ENCODE measurements around the gene CLNK. TPM values are rescaled to one million over a fixed set of nuclear protein-coding genes. Genes with fewer than 3 reads are reported as not detected.

CLNK gene
- total and polyA plus RNA-seq, 10 donors = 0.39 to 2.8 (median 1.3) TPM

- TF ChIP-seq POLR2A (IDR thresholded peaks at IDR 0.05) (no peak), POLR2AphosphoS5 (IDR thresholded peaks at IDR 0.05) (no peak)
- TF ChIP-seq, protein P1, sequence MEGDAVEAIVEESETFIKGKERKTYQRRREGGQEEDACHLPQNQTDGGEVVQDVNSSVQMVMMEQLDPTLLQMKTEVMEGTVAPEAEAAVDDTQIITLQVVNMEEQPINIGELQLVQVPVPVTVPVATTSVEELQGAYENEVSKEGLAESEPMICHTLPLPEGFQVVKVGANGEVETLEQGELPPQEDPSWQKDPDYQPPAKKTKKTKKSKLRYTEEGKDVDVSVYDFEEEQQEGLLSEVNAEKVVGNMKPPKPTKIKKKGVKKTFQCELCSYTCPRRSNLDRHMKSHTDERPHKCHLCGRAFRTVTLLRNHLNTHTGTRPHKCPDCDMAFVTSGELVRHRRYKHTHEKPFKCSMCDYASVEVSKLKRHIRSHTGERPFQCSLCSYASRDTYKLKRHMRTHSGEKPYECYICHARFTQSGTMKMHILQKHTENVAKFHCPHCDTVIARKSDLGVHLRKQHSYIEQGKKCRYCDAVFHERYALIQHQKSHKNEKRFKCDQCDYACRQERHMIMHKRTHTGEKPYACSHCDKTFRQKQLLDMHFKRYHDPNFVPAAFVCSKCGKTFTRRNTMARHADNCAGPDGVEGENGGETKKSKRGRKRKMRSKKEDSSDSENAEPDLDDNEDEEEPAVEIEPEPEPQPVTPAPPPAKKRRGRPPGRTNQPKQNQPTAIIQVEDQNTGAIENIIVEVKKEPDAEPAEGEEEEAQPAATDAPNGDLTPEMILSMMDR (IDR thresholded peaks at IDR 0.05 in 8 of 11, conservative IDR thresholded peaks at IDR 0.05 in 3 of 11) = no peak
- peaks cover 0 to 17% (median 6%) of the 10 kb centered on the region in 6 donors for H3K4me1 ChIP-seq
- WGBS, 5 donors = 72 to 88% (median 82%) methylated on average over 3 of the region's 3 CpGs
- no peak for DNase-seq
- no peak overlapping the region for H3K27ac ChIP-seq
- no peaks in the 10 kb centered on the region for H3K36me3 ChIP-seq
- H3K9me3 ChIP-seq = no peaks in the 10 kb centered on the region
- intact Hi-C loops (cut with DNase I; ENCODE audit: low total_unique reads) = no loop called here
- no peaks in the 10 kb centered on the region for H3K27me3 ChIP-seq (replicated peaks in 1 of 7)
- H3K4me3 ChIP-seq = no peak overlapping the region
Measured at GRCh38 chr4:10731690-10732089, 47.1 kb upstream of the CLNK start.

DNA sequence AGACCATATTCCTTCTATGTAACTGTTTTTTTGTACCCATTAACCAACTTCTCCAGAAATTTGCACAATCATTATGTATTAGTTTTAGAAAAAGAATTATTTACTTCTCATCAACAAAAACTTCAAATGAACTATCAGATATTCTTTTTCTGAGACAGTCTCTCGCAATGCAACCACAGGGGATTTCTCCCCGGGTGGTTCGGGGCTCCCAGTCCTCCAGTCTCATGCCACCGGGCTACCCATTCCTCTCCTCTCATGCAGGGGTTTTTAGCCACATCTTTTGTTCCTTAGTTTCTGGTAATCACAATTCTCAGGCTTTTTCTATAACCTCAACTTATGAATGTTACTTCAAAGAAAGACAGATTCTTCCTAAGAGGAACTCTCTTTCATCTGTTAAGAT, 46.6 kb upstream of the CLNK start:
- Histone ChIP-seq H3K9me3 (no peaks in the 10 kb centered on the region), H3K27me3 (replicated peaks in 1 of 7) (no peaks in the 10 kb centered on the region), H3K36me3 (no peaks in the 10 kb centered on the region), H3K4me1 (peaks cover 0 to 17% (median 6%) of the 10 kb centered on the region in 6 donors), H3K4me3 (no peak overlapping the region), H3K27ac (no peak overlapping the region)
- TF ChIP-seq POLR2A (IDR thresholded peaks at IDR 0.05) = no peak
- no peak for DNase-seq
- WGBS, 5 donors = 57 to 77% (median 67%) methylated on average over 4 of the region's 4 CpGs
- intact Hi-C loops (cut with DNase I; ENCODE audit: low total_unique reads) = no loop called here

DNA sequence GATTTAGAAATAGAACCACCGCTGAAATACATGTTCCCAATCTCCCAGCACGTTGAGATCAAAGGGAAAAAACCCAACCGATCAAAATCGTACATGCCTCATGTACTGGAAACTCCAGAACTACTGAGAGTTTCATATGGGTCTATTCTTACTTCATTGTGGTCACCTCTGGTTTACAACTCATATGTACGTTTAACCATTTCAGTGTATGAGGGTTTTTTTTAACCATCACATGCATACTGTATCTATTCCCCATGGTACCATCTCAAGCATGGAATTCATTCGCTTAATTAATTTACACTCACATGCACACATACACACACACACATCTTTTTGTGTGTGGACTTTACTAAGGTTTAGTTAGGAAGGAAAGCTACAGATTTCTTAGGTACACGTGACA, 46.0 kb upstream of the CLNK start:
- WGBS, 5 donors = 71 to 86% (median 76%) methylated on average over 7 of the region's 7 CpGs
- TF ChIP-seq POLR2AphosphoS5 (IDR thresholded peaks at IDR 0.05) = no peak
- intact Hi-C loops (cut with DNase I; ENCODE audit: low total_unique reads) = no loop called here

GRCh38 chr4:10730019-10730418, 45.5 kb upstream of the CLNK start:
- no peak for DNase-seq
- TF ChIP-seq, protein P1 (IDR thresholded peaks at IDR 0.05 in 8 of 11, conservative IDR thresholded peaks at IDR 0.05 in 3 of 11) = no peak
- TF ChIP-seq POLR2A (IDR thresholded peaks at IDR 0.05) (no peak), POLR2AphosphoS5 (IDR thresholded peaks at IDR 0.05) (no peak)
- H3K4me3 ChIP-seq = no peak overlapping the region
- intact Hi-C loops (cut with DNase I; ENCODE audit: low total_unique reads) = no loop called here
- no peak overlapping the region for H3K27ac ChIP-seq
- WGBS, 5 donors = 57 to 85% (median 67%) methylated on average over 4 of the region's 4 CpGs
- peaks cover 0 to 17% (median 6%) of the 10 kb centered on the region in 6 donors for H3K4me1 ChIP-seq
- no peaks in the 10 kb centered on the region for H3K27me3 ChIP-seq (replicated peaks in 1 of 7)
- no peaks in the 10 kb centered on the region for H3K36me3 ChIP-seq
- no peaks in the 10 kb centered on the region for H3K9me3 ChIP-seq

More for the DNA sequence above, 46.0 kb upstream of the CLNK start:
- H3K36me3 ChIP-seq = no peaks in the 10 kb centered on the region
- no peak for DNase-seq
- no peak overlapping the region for H3K4me3 ChIP-seq
- H3K4me1 ChIP-seq = peaks cover 0 to 17% (median 6%) of the 10 kb centered on the region in 6 donors
- H3K27me3 ChIP-seq (replicated peaks in 1 of 7) = no peaks in the 10 kb centered on the region
- no peaks in the 10 kb centered on the region for H3K9me3 ChIP-seq
- H3K27ac ChIP-seq = no peak overlapping the region

GRCh38 chr4:10729366-10729765, 44.8 kb upstream of the CLNK start:
- DNase-seq = no peak
- TF ChIP-seq POLR2A (IDR thresholded peaks at IDR 0.05) = no peak
- no peak for TF ChIP-seq POLR2AphosphoS5 (IDR thresholded peaks at IDR 0.05)
- TF ChIP-seq, protein P1 (IDR thresholded peaks at IDR 0.05 in 8 of 11, conservative IDR thresholded peaks at IDR 0.05 in 3 of 11) = no peak
- no peaks in the 10 kb centered on the region for H3K27me3 ChIP-seq (replicated peaks in 1 of 7)
- H3K4me3 ChIP-seq = no peak overlapping the region
- H3K27ac ChIP-seq = no peak overlapping the region
- WGBS, 5 donors = 67 to 79% (median 77%) methylated on average over 2 of the region's 2 CpGs
- H3K9me3 ChIP-seq = no peaks in the 10 kb centered on the region
- peaks cover 0 to 17% (median 6%) of the 10 kb centered on the region in 6 donors for H3K4me1 ChIP-seq
- no peaks in the 10 kb centered on the region for H3K36me3 ChIP-seq
- intact Hi-C loops (cut with DNase I; ENCODE audit: low total_unique reads) = no loop called here
